ENCODE data around the gene HDAC9. TPM values are rescaled to one million over a fixed set of nuclear protein-coding genes. Genes with fewer than 3 reads are reported as not detected.

The HDAC9 gene
- total and polyA plus RNA-seq, 4 donors: 2.2 to 41.0 (median 4.1) TPM

DNA sequence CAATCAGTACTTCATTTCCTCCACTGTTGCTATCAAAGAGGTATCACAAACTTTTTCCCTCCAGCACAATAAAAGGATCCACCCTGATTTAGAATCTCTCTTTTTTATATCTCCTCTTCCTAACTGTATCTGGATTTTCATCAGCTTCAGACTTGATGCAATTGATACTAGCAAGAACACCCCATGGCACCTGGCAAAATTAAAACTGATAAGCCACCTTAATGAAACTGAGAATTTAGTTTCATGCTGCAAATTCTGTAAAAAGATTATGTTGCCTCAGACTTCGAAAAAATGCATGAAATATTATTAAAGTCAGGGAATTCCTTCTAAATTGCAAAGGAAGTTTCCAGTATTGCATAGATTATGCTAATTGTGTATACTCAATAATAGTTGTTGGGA is 277.0 kb downstream of the HDAC9 start:
- TF ChIP-seq, protein P1, sequence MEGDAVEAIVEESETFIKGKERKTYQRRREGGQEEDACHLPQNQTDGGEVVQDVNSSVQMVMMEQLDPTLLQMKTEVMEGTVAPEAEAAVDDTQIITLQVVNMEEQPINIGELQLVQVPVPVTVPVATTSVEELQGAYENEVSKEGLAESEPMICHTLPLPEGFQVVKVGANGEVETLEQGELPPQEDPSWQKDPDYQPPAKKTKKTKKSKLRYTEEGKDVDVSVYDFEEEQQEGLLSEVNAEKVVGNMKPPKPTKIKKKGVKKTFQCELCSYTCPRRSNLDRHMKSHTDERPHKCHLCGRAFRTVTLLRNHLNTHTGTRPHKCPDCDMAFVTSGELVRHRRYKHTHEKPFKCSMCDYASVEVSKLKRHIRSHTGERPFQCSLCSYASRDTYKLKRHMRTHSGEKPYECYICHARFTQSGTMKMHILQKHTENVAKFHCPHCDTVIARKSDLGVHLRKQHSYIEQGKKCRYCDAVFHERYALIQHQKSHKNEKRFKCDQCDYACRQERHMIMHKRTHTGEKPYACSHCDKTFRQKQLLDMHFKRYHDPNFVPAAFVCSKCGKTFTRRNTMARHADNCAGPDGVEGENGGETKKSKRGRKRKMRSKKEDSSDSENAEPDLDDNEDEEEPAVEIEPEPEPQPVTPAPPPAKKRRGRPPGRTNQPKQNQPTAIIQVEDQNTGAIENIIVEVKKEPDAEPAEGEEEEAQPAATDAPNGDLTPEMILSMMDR (IDR thresholded peaks at IDR 0.05; ENCODE audit: control extremely low read depth, extremely low read depth): no peak
- H3K9ac ChIP-seq (ENCODE audit: insufficient read depth in 1 of 2, low read length in 2 of 2): no peak overlapping the region
- no peaks in the 10 kb centered on the region for H3K9me3 ChIP-seq (ENCODE audit: control insufficient read depth in 4 of 4, insufficient read depth in 3 of 4, low read length in 3 of 4)
- no peaks in the 10 kb centered on the region for H3K36me3 ChIP-seq (ENCODE audit: control insufficient read depth in 4 of 4, insufficient read depth in 4 of 4, low read length in 4 of 4)
- no peak overlapping the region for H3K4me3 ChIP-seq
- H3K27ac ChIP-seq (ENCODE audit: low read depth in 1 of 2, low read length in 1 of 2): no peak overlapping the region
- no peaks in the 10 kb centered on the region for H3K27me3 ChIP-seq (ENCODE audit: control insufficient read depth in 3 of 3, insufficient read depth in 3 of 3, low read length in 2 of 3)
- H3K4me1 ChIP-seq (ENCODE audit: control insufficient read depth in 5 of 5, insufficient read depth in 5 of 5, low read length in 5 of 5): no peaks in the 10 kb centered on the region
- ATAC-seq (ENCODE audit: insufficient read depth, low FRiP score): no peak
- DNase-seq: no peak
- 86 to 87% methylated on average over 1 of the region's 1 CpG for WGBS, 2 donors

DNA sequence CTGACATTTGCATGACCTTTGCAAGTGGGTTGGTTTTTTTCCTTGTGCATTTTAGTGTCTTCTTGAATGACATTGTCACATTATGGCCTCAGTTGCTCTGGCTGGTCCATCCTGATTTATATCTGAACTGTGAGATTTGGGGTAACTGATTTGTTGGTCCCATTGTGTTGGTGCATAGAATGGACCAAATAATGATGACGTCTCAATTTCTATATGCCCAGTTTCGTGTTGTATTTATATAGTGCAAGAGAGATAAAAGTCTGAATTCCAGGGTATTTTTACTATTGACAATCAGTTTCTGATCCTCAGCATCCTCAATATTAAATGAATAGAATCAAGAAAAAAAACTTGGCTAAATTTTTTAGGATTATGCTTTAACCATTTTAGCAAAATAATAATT is 281.8 kb downstream of the HDAC9 start:
- WGBS, 2 donors: 85 to 89% methylated on average over 2 of the region's 2 CpGs
- ATAC-seq (ENCODE audit: insufficient read depth, low FRiP score) (no peak), DNase-seq (no peak)
- Histone ChIP-seq H3K9me3 (ENCODE audit: control insufficient read depth in 4 of 4, insufficient read depth in 3 of 4, low read length in 3 of 4) (no peaks in the 10 kb centered on the region), H3K36me3 (ENCODE audit: control insufficient read depth in 4 of 4, insufficient read depth in 4 of 4, low read length in 4 of 4) (no peaks in the 10 kb centered on the region), H3K9ac (ENCODE audit: insufficient read depth in 1 of 2, low read length in 2 of 2) (no peak overlapping the region), H3K27me3 (ENCODE audit: control insufficient read depth in 3 of 3, insufficient read depth in 3 of 3, low read length in 2 of 3) (no peaks in the 10 kb centered on the region), H3K27ac (ENCODE audit: low read depth in 1 of 2, low read length in 1 of 2) (no peak overlapping the region), H3K4me1 (ENCODE audit: control insufficient read depth in 5 of 5, insufficient read depth in 5 of 5, low read length in 5 of 5) (no peaks in the 10 kb centered on the region), H3K4me3 (no peak overlapping the region)
- TF ChIP-seq, protein P1 (IDR thresholded peaks at IDR 0.05; ENCODE audit: control extremely low read depth, extremely low read depth): no peak

DNA sequence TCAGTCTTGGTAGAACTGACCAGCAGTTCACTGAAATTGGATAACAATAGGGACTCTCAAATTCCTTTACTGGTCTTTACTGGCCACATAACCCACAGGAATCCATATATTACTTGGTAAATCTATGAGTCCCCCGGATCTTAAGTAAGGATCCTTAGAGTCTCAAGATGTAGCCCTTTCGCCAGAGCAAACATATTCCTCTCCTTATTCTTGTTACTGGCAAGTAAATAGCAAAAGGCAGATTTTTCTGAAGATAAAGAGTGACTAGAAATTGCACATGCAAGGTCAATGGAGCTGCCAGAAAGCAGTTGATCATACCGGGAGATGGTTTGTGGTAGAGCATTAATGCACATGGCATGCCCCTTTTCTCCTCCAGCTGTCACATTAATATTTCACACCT is 283.0 kb downstream of the HDAC9 start:
- Histone ChIP-seq H3K27me3 (ENCODE audit: control insufficient read depth in 3 of 3, insufficient read depth in 3 of 3, low read length in 2 of 3) (no peaks in the 10 kb centered on the region), H3K9me3 (ENCODE audit: control insufficient read depth in 4 of 4, insufficient read depth in 3 of 4, low read length in 3 of 4) (no peaks in the 10 kb centered on the region), H3K9ac (ENCODE audit: insufficient read depth in 1 of 2, low read length in 2 of 2) (no peak overlapping the region), H3K4me1 (ENCODE audit: control insufficient read depth in 5 of 5, insufficient read depth in 5 of 5, low read length in 5 of 5) (no peaks in the 10 kb centered on the region), H3K36me3 (ENCODE audit: control insufficient read depth in 4 of 4, insufficient read depth in 4 of 4, low read length in 4 of 4) (no peaks in the 10 kb centered on the region), H3K27ac (ENCODE audit: low read depth in 1 of 2, low read length in 1 of 2) (no peak overlapping the region), H3K4me3 (no peak overlapping the region)
- DNase-seq: no peak
- 54 to 80% methylated on average over 3 of the region's 3 CpGs for WGBS, 2 donors
- no peak for ATAC-seq (ENCODE audit: insufficient read depth, low FRiP score)
- TF ChIP-seq, protein P1 (IDR thresholded peaks at IDR 0.05; ENCODE audit: control extremely low read depth, extremely low read depth): no peak

DNA sequence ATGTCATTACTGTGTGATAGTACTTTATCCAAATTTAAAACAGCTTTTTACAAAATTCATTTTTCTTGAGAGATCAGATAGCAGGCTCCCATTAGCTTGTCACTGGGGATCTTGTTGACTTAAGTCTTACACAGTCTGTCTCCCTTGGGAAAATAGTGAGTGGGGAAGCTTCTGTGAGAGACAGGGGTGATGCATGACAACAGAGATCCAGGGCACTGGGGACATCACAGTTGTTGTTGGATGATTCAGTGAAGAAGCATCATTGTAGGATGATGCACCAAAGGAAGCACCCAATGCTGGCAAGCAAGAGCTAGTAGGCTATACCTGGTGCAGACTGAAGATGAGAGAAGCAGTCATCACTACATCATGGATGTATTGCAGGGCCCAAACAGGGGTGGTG is 284.7 kb downstream of the HDAC9 start:
- Histone ChIP-seq H3K9me3 (ENCODE audit: control insufficient read depth in 4 of 4, insufficient read depth in 3 of 4, low read length in 3 of 4) (no peaks in the 10 kb centered on the region), H3K9ac (ENCODE audit: insufficient read depth in 1 of 2, low read length in 2 of 2) (no peak overlapping the region), H3K4me3 (no peak overlapping the region), H3K27ac (ENCODE audit: low read depth in 1 of 2, low read length in 1 of 2) (no peak overlapping the region), H3K4me1 (ENCODE audit: control insufficient read depth in 5 of 5, insufficient read depth in 5 of 5, low read length in 5 of 5) (no peaks in the 10 kb centered on the region), H3K36me3 (ENCODE audit: control insufficient read depth in 4 of 4, insufficient read depth in 4 of 4, low read length in 4 of 4) (no peaks in the 10 kb centered on the region), H3K27me3 (ENCODE audit: control insufficient read depth in 3 of 3, insufficient read depth in 3 of 3, low read length in 2 of 3) (no peaks in the 10 kb centered on the region)
- ATAC-seq (ENCODE audit: insufficient read depth, low FRiP score): no peak
- TF ChIP-seq, protein P1 (IDR thresholded peaks at IDR 0.05; ENCODE audit: control extremely low read depth, extremely low read depth): no peak
- no peak for DNase-seq
